ENCODE measurements around the gene MAPKAP1. TPM values are rescaled to one million over a fixed set of nuclear protein-coding genes. Genes with fewer than 3 reads are reported as not detected.

The MAPKAP1 gene
- total and polyA plus RNA-seq, 9 of the 15 experiments (the other 6 are each of a cell fraction or from before 2014, with no cell fraction given): 2.6 to 82.1 (median 61.1) TPM

DNA sequence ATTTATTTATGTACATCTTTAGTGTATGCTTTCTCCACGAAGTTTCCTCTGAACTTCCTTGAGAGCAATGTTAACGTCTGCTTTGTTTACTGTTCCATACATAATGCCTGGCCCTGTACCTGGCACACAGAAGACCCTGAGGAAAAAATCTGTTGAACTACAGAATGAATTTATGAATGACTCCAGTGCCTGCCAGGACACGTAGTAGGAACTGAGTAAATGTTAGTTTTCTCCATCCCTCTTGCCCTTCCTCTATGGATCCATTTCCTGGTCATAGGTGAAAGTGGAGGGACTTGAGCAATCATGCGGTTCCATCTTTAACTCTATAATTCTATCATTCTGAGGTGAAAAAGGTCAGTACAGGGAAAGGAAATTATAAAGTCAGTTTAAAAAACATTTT is 117.7 kb downstream of the MAPKAP1 start:
- Histone ChIP-seq H3K9ac (ENCODE audit: insufficient read depth in 1 of 2, low read depth in 2 of 2, low read length in 2 of 2) (no peak overlapping the region), H3K79me2 (ENCODE audit: control insufficient read depth, insufficient read depth, low read length) (0 out of 3 replicates have a peak, but pooled peaks cover 2% of the 10 kb centered on the region), H3K4me1 (replicated peaks in 1 of 2; ENCODE audit: control insufficient read depth in 2 of 2, insufficient read depth in 2 of 2, low read length in 2 of 2) (0 out of 5 replicates have a peak, but pooled peaks cover 0 to 4% of the 10 kb centered on the region in 2 experiments), H2AFZ (ENCODE audit: low read depth, low read length) (no peak overlapping the region), H3K27ac (ENCODE audit: extremely low read depth, low read depth, low read length) (no peak overlapping the region), H3K27me3 (ENCODE audit: control insufficient read depth in 2 of 2, insufficient read depth in 2 of 2, low read length in 2 of 2) (no peaks in the 10 kb centered on the region), H3K9me1 (ENCODE audit: control insufficient read depth, insufficient read depth, low read length) (no peaks in the 10 kb centered on the region), H3K4me2 (ENCODE audit: insufficient read depth, low read length) (no peak overlapping the region), H3K9me3 (replicated peaks; ENCODE audit: control insufficient read depth, insufficient read depth, low read depth, low read length) (no peaks in the 10 kb centered on the region), H3K36me3 (ENCODE audit: control insufficient read depth, insufficient read depth, low read length) (no peaks in the 10 kb centered on the region), H3K4me3 (no peak overlapping the region), H4K20me1 (replicated peaks; ENCODE audit: control insufficient read depth, insufficient read depth, low read length) (no peaks in the 10 kb centered on the region)
- ATAC-seq (no peak), FAIRE-seq (no peak), DNase-seq (ENCODE audit: extremely low read depth in 1 of 4, low spot score in 3 of 4) (no peak)
- WGBS (ENCODE audit: insufficient coverage, low coverage, missing lambda C conversion rate): 45% methylated on average over 4 of the region's 4 CpGs
- no TSS peak for BruUV-seq (replicated peaks)
- TF ChIP-seq TFAM (CRISPR knock-in tag; conservative IDR thresholded peaks at IDR 0.05) (no peak), COPS2 (conservative IDR thresholded peaks at IDR 0.05) (no peak), NR2C1 (IDR thresholded peaks at IDR 0.05) (no peak), NR2C1 (tag; IDR thresholded peaks at IDR 0.05) (0 out of 2 replicates have a peak, but pooled peaks have one; percentile 17)
- ChIA-PET POLR2A (no interaction called here), CTCF (ENCODE audit: low intra/inter-chr PET ratio) (no interaction called here)
- intact Hi-C loops (cut with micrococcal nuclease): no loop called here
- in situ Hi-C loops (cut with MboI): no loop called here

DNA sequence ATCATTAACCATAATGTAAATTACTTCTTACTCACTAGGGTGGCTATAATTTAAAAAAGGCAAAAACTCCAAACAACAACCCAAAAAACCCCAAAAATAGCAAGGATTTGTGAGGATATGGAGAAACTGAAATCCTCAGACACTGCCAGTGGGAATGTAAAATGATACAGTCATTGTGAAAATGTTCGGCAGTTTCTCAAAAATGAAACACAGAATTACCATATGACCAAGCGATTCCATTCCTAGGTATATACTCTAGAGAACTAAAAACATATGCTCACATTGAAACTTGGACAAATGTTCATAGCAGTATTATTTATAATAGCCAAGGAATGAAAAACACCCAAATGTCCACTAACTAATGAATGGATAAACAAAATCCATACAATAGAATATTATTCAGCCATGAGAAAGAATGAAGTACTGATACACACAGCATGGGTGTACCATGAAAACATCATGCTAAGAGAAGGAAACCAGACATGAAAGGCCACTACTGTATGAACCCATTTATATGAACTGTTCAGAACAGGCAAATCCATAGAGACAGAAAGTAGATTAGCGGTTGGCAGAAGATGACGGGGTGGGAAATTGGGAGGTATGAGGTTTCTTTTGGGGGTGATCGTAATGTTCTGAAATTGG is 119.1 kb downstream of the MAPKAP1 start:
- in situ Hi-C loops (cut with MboI): no loop called here
- Histone ChIP-seq H3K4me2 (ENCODE audit: insufficient read depth, low read length) (no peak overlapping the region), H3K4me3 (no peak overlapping the region), H3K27ac (ENCODE audit: extremely low read depth, low read depth, low read length) (no peak overlapping the region), H3K9me1 (ENCODE audit: control insufficient read depth, insufficient read depth, low read length) (no peaks in the 10 kb centered on the region), H2AFZ (ENCODE audit: low read depth, low read length) (no peak overlapping the region), H3K9me3 (replicated peaks; ENCODE audit: control insufficient read depth, insufficient read depth, low read depth, low read length) (no peaks in the 10 kb centered on the region), H3K9ac (ENCODE audit: insufficient read depth in 1 of 2, low read depth in 2 of 2, low read length in 2 of 2) (no peak overlapping the region), H3K36me3 (ENCODE audit: control insufficient read depth, insufficient read depth, low read length) (0 out of 3 replicates have a peak, but pooled peaks cover 4% of the 10 kb centered on the region), H3K27me3 (ENCODE audit: control insufficient read depth in 2 of 2, insufficient read depth in 2 of 2, low read length in 2 of 2) (no peaks in the 10 kb centered on the region), H3K4me1 (replicated peaks in 1 of 2; ENCODE audit: control insufficient read depth in 2 of 2, insufficient read depth in 2 of 2, low read length in 2 of 2) (0 out of 5 replicates have a peak, but pooled peaks cover 0 to 4% of the 10 kb centered on the region in 2 experiments), H4K20me1 (replicated peaks; ENCODE audit: control insufficient read depth, insufficient read depth, low read length) (no peaks in the 10 kb centered on the region), H3K79me2 (ENCODE audit: control insufficient read depth, insufficient read depth, low read length) (0 out of 3 replicates have a peak, but pooled peaks cover 2% of the 10 kb centered on the region)
- FAIRE-seq (no peak), DNase-seq (ENCODE audit: extremely low read depth in 1 of 4, low spot score in 3 of 4) (no peak), ATAC-seq (no peak)
- POLR2A ChIA-PET: no interaction called here
- BruUV-seq (replicated peaks): no TSS peak
- TF ChIP-seq TAF9B (IDR thresholded peaks at IDR 0.05; ENCODE audit: partially characterized antibody) (peak; percentile 6), NCOA2 (IDR thresholded peaks at IDR 0.05; ENCODE audit: partially characterized antibody in 2 of 2) (no peak), ZFPM2 (CRISPR knock-in tag; IDR thresholded peaks at IDR 0.05) (no peak), PHF21A (IDR thresholded peaks at IDR 0.05; ENCODE audit: borderline replicate concordance, low read depth) (no peak), PCBP2 (IDR thresholded peaks at IDR 0.05; ENCODE audit: low read depth, low read length, poor library complexity, severe bottlenecking) (no peak), NCOA6 (IDR thresholded peaks at IDR 0.05) (no peak)
- TF ChIP-seq, protein P1, sequence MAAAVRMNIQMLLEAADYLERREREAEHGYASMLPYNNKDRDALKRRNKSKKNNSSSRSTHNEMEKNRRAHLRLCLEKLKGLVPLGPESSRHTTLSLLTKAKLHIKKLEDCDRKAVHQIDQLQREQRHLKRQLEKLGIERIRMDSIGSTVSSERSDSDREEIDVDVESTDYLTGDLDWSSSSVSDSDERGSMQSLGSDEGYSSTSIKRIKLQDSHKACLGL (CRISPR knock-in tag; IDR thresholded peaks at IDR 0.05; ENCODE audit: borderline replicate concordance, poor library complexity, severe bottlenecking): no peak
- CTCF ChIA-PET (ENCODE audit: low intra/inter-chr PET ratio): no interaction called here
- intact Hi-C loops (cut with micrococcal nuclease): no loop called here
- 91% methylated on average over 5 of the region's 5 CpGs for WGBS (ENCODE audit: insufficient coverage, low coverage, missing lambda C conversion rate)

Data from K562 (cell line).